ENCODE data around the gene FGD3.
A peak's percentile ranks its signal among the peaks of the same experiment; 100 is the strongest.
"Not testable (repeated sequence)": the region's sequence is repeated elsewhere in the genome, so short reads cannot be mapped to it uniquely, and the experiment has no call there.

The FGD3 gene, protein sequence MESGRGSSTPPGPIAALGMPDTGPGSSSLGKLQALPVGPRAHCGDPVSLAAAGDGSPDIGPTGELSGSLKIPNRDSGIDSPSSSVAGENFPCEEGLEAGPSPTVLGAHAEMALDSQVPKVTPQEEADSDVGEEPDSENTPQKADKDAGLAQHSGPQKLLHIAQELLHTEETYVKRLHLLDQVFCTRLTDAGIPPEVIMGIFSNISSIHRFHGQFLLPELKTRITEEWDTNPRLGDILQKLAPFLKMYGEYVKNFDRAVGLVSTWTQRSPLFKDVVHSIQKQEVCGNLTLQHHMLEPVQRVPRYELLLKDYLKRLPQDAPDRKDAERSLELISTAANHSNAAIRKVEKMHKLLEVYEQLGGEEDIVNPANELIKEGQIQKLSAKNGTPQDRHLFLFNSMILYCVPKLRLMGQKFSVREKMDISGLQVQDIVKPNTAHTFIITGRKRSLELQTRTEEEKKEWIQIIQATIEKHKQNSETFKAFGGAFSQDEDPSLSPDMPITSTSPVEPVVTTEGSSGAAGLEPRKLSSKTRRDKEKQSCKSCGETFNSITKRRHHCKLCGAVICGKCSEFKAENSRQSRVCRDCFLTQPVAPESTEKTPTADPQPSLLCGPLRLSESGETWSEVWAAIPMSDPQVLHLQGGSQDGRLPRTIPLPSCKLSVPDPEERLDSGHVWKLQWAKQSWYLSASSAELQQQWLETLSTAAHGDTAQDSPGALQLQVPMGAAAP

GRCh38 chr9:92947268-92948037 lies at the start of gene FGD3:
TSS of gene FGD3 (plus strand) at chr9:92947523. CDS start at chr9:92976257, 28,734 bp downstream.
- Histone ChIP-seq H3K4me2 (ENCODE audit: low read length) (no peak within 1 kb of the TSS), H3K4me3 (ENCODE audit: low read length) (no peak within 1 kb of the TSS), H3K4me1 (ENCODE audit: control insufficient read depth, low read length) (no peaks in the 10 kb centered on the region), H4K20me1 (ENCODE audit: control insufficient read depth, insufficient read depth, low read depth, low read length) (no peaks in the 10 kb centered on the region), H3K9me2 (replicated peaks; ENCODE audit: control insufficient read depth, low read length) (no peaks in the 10 kb centered on the region), H3K27ac (ENCODE audit: low read depth, low read length) (no peak within 1 kb of the TSS), H3K79me2 (ENCODE audit: control insufficient read depth, low read length) (no peaks in the 10 kb centered on the region), H3K27me3 (ENCODE audit: control insufficient read depth, low read length) (peaks cover 37% of the 10 kb centered on the region), H3K9me3 (ENCODE audit: control insufficient read depth, insufficient read depth, low read length) (no peaks in the 10 kb centered on the region), H3K36me3 (ENCODE audit: control insufficient read depth, low read length) (no peaks in the 10 kb centered on the region), H3F3A (ENCODE audit: control insufficient read depth, insufficient read depth) (no peaks in the 10 kb centered on the region)
- TF ChIP-seq CTCF (IDR thresholded peaks at IDR 0.05; ENCODE audit: low read depth, low read length, poor library complexity, severe bottlenecking) (no peak), EZH2phosphoT487 (IDR thresholded peaks at IDR 0.05; ENCODE audit: borderline replicate concordance, low read length) (peak; percentile 73; the same call in 1 of the 2 replicates)

DNA sequence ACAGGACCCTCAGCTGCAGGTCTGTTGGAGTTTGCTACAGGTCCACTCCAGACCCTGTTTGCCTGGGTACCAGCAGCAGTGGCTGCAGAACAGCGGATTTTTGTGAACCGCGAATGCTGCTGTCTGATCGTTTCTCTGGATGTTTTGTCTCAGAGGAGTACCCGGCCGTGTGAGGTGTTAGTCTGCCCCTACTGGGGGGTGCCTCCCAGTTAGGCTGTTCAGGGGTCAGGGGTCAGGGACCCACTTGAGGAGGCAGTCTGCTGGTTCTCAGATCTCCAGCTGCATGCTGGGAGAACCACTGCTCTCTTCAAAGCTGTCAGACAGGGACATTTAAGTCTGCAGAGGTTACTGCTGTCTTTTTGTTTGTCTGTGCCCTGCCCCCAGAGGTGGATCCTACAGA lies 42.2 kb upstream of the FGD3 start:
- H3K4me1 ChIP-seq (ENCODE audit: control insufficient read depth, low read length); H3F3A ChIP-seq (ENCODE audit: control insufficient read depth, insufficient read depth); H3K36me3 ChIP-seq (ENCODE audit: control insufficient read depth, low read length); H3K4me2 ChIP-seq (ENCODE audit: low read length); H3K9me3 ChIP-seq (ENCODE audit: control insufficient read depth, insufficient read depth, low read length); H3K4me3 ChIP-seq (ENCODE audit: low read length); H3K79me2 ChIP-seq (ENCODE audit: control insufficient read depth, low read length); H3K9me2 ChIP-seq (replicated peaks; ENCODE audit: control insufficient read depth, low read length); H4K20me1 ChIP-seq (ENCODE audit: control insufficient read depth, insufficient read depth, low read depth, low read length); H3K27ac ChIP-seq (ENCODE audit: low read depth, low read length): not testable (repeated sequence)
- H3K27me3 ChIP-seq (ENCODE audit: control insufficient read depth, low read length) = peaks cover 10% of the 10 kb centered on the region

- H3K4me1 ChIP-seq (ENCODE audit: control insufficient read depth, low read length) = peaks cover under 1% of the 10 kb centered on the region
- no peak overlapping the region for H3K4me2 ChIP-seq (ENCODE audit: low read length)
These were observed 35.5 kb upstream of the FGD3 start for GRCh38 chr9:92911511-92912475.

More at GRCh38 chr9:92911511-92912475, 35.5 kb upstream of the FGD3 start:
- H3K36me3 ChIP-seq (ENCODE audit: control insufficient read depth, low read length) = no peaks in the 10 kb centered on the region
- no peaks in the 10 kb centered on the region for H3K9me3 ChIP-seq (ENCODE audit: control insufficient read depth, insufficient read depth, low read length)
- no peak overlapping the region for H3K4me3 ChIP-seq (ENCODE audit: low read length)
- TF ChIP-seq CTCF (IDR thresholded peaks at IDR 0.05; ENCODE audit: low read depth, low read length, poor library complexity, severe bottlenecking) = no peak
- no peak for TF ChIP-seq EZH2phosphoT487 (IDR thresholded peaks at IDR 0.05; ENCODE audit: borderline replicate concordance, low read length)
- H3K27me3 ChIP-seq (ENCODE audit: control insufficient read depth, low read length) = peaks cover 20% of the 10 kb centered on the region
- no peaks in the 10 kb centered on the region for H4K20me1 ChIP-seq (ENCODE audit: control insufficient read depth, insufficient read depth, low read depth, low read length)
- no peak overlapping the region for H3K27ac ChIP-seq (ENCODE audit: low read depth, low read length)
- H3K79me2 ChIP-seq (ENCODE audit: control insufficient read depth, low read length) = no peaks in the 10 kb centered on the region
- H3F3A ChIP-seq (ENCODE audit: control insufficient read depth, insufficient read depth) = no peaks in the 10 kb centered on the region
- H3K9me2 ChIP-seq (replicated peaks; ENCODE audit: control insufficient read depth, low read length) = no peaks in the 10 kb centered on the region
